Muscle of back (tissue), 11 donors: ENCODE measurements around the gene ATP8B4. TPM values are rescaled to one million over a fixed set of nuclear protein-coding genes. Genes with fewer than 3 reads are reported as not detected.

Source experiments
- DNase-seq, 3 donors: peaks; one replicate each; pipeline versions ENCODE4 v3.0.0 to v3.0.0-alpha.2; 2013
- polyA plus RNA-seq, 10 donors: library from polyadenylated mRNA; unstranded; fragments of 120-200 nt; gene quantifications; one replicate each; pipeline ENCODE4 v1.2.1, GENCODE V29; 2013; ENCODE audit not compliant: insufficient read length in 10 of 10

ATP8B4 gene
- polyA plus RNA-seq, 10 donors, result 1.6 to 4.0 (median 3.0) TPM

- DNase-seq, result peak in 1 of 3 donors; percentile 39
These were observed 304.3 kb downstream of the ATP8B4 start for GRCh38 chr15:49814709-49815108.

- peak in 2 of 3 donors; percentile 45 to 47 for DNase-seq
These were observed 305.4 kb downstream of the ATP8B4 start for GRCh38 chr15:49813625-49814024.

GRCh38 chr15:49810720-49811119, 308.3 kb downstream of the ATP8B4 start:
- peak; percentile 65 to 90 (median 66) for DNase-seq

GRCh38 chr15:49809894-49810609, 309.0 kb downstream of the ATP8B4 start:
- DNase-seq, result peak in 1 of 3 donors; percentile 62

GRCh38 chr15:49808341-49808740, 310.7 kb downstream of the ATP8B4 start:
- DNase-seq, result no peak

Other genes with a start within 250 kb of the ATP8B4 start
- under 1 TPM in 7 of 10 donors, not detected in 3; 0.07 to 0.29 (median 0.16) TPM for gene SLC27A2, start 63.0 kb upstream of the ATP8B4 start, polyA plus RNA-seq
- gene HDC, start 146.5 kb upstream of the ATP8B4 start, polyA plus RNA-seq, result 1 to 10 TPM in 4 of 10 donors, under 1 TPM in 6; 0.14 to 2.9 (median 0.95) TPM
- 10 to 100 TPM; 14.3 to 20.1 (median 17.7) TPM for gene GABPB1, start 236.0 kb upstream of the ATP8B4 start, polyA plus RNA-seq